ENCODE data around the gene SLC9A7. TPM values are rescaled to one million over a fixed set of nuclear protein-coding genes. Genes with fewer than 3 reads are reported as not detected.

The SLC9A7 gene
- total and polyA plus RNA-seq, 2 donors (not counting 3 experiments of a cell fraction or from before 2014, with no cell fraction given) = 4.6 to 7.5 TPM

- dilution Hi-C loops (cut with MboI; ENCODE audit: extremely low pct_ligation_motif_present, low sequenced_read_pairs) = no loop called here
- CTCF ChIA-PET = interaction anchor here (0.8 kb wide), 1 partner anchor 9 kb away, joined by 3 read pairs; no protein-coding TSS in a partner anchor
Observed at GRCh38 chrX:46698691-46699090, 60.2 kb downstream of the SLC9A7 start.

More at GRCh38 chrX:46698691-46699090, 60.2 kb downstream of the SLC9A7 start:
- BruUV-seq (replicated peaks) = no TSS peak
- H3K36me3 ChIP-seq (ENCODE audit: control insufficient read depth in 2 of 2, extremely low read depth in 1 of 2, insufficient read depth in 2 of 2, low read length in 2 of 2) = no peaks in the 10 kb centered on the region
- no peaks in the 10 kb centered on the region for H3K9me3 ChIP-seq (replicated peaks; ENCODE audit: control insufficient read depth, insufficient read depth, low read length)
- H3K27me3 ChIP-seq (ENCODE audit: control insufficient read depth in 2 of 2, insufficient read depth in 2 of 2, low read length in 2 of 2) = no peaks in the 10 kb centered on the region
- H3K4me3 ChIP-seq (replicated peaks in 1 of 3; ENCODE audit: insufficient read depth in 1 of 3, low read depth in 1 of 3, low read length in 3 of 3) = no peak overlapping the region
- no peaks in the 10 kb centered on the region for H3K4me1 ChIP-seq (ENCODE audit: control insufficient read depth, extremely low read depth, insufficient read depth, low read length)
- POLR2A ChIA-PET = no interaction called here
- intact Hi-C loops (cut with micrococcal nuclease) = no loop called here
- FAIRE-seq (no peak), DNase-seq (ENCODE audit: low read depth, low spot score) (no peak)
- H3K9ac ChIP-seq (replicated peaks; ENCODE audit: extremely low read depth, insufficient read depth, low read length) = no peak overlapping the region
- no peak overlapping the region for H2AFZ ChIP-seq (ENCODE audit: low read depth, low read length)
- no peaks in the 10 kb centered on the region for H3K9me1 ChIP-seq (replicated peaks; ENCODE audit: control insufficient read depth, extremely low read depth, insufficient read depth, low read length)
- H3K4me2 ChIP-seq (ENCODE audit: insufficient read depth, low read length) = no peak overlapping the region
- no peaks in the 10 kb centered on the region for H4K20me1 ChIP-seq (replicated peaks; ENCODE audit: control insufficient read depth, extremely low read depth, insufficient read depth, low read length)
- H3K27ac ChIP-seq (ENCODE audit: insufficient read depth, low read depth, low read length) = no peak overlapping the region
- TF ChIP-seq CTCF (IDR thresholded peaks at IDR 0.05; ENCODE audit: extremely low read depth in 1 of 2, insufficient read depth in 1 of 2, low read depth in 1 of 2, low read length in 2 of 2) (no peak), MYC (IDR thresholded peaks at IDR 0.05; ENCODE audit: low read depth, low read length) (no peak), MAX (IDR thresholded peaks at IDR 0.05; ENCODE audit: insufficient read depth, insufficient read length) (no peak), POLR2A (IDR thresholded peaks at IDR 0.05; ENCODE audit: low read depth, low read length) (no peak), FOS (IDR thresholded peaks at IDR 0.05; ENCODE audit: borderline replicate concordance, insufficient read depth, low read length) (no peak), POLR2AphosphoS5 (IDR thresholded peaks at IDR 0.05; ENCODE audit: insufficient read depth, low read depth, low read length) (no peak), GATA2 (IDR thresholded peaks at IDR 0.05; ENCODE audit: insufficient read depth, insufficient read length, low read depth, low read length) (no peak), JUN (IDR thresholded peaks at IDR 0.05; ENCODE audit: borderline replicate concordance, insufficient read depth, insufficient read length, low read depth) (no peak), EZH2 (IDR thresholded peaks at IDR 0.05; ENCODE audit: borderline replicate concordance, low read depth, low read length, severe bottlenecking) (no peak)
- H3K79me2 ChIP-seq (ENCODE audit: control insufficient read depth, insufficient read depth, low read length) = no peaks in the 10 kb centered on the region
